Gastroesophageal sphincter (tissue), 4 donors: ENCODE measurements around the gene GALNT7. TPM values are rescaled to one million over a fixed set of nuclear protein-coding genes. Genes with fewer than 3 reads are reported as not detected.

Experiments used
- ATAC-seq: fragments of 150-250 bp; one replicate; pipeline ENCODE4 v1.9.1; 2016; ENCODE audit warnings: mild to moderate bottlenecking, moderate library complexity
- H3K27ac ChIP-seq, 4 donors: fragments of 200-600 bp; sonication (generic) in 3 of 4; 1 replicate in 3 of 4; 2 replicates in 1 of 4; pipeline ENCODE4 v1.5.1; 2016 to 2019
- H3K27me3 ChIP-seq: fragments of 200-600 bp; sonication (generic); one replicate; pipeline ENCODE4 v1.5.1; 2019
- H3K36me3 ChIP-seq, 2 donors: fragments of 200-600 bp; sonication (generic); one replicate each; pipeline ENCODE4 v1.5.1; 2019; ENCODE audit warnings: control low read depth in 1 of 2
- H3K4me1 ChIP-seq, 3 donors: fragments of 200-600 bp; sonication (generic); 1 replicate in 2 of 3; 2 replicates in 1 of 3; pipeline ENCODE4 v1.5.1; 2016 to 2019; ENCODE audit warnings: control low read depth in 2 of 3
- H3K4me3 ChIP-seq, 2 donors: fragments of 200-600 bp; sonication (generic); one replicate each; pipeline ENCODE4 v1.5.1; 2019; ENCODE audit warnings: mild to moderate bottlenecking in 1 of 2, moderate library complexity in 1 of 2
- H3K9me3 ChIP-seq, 3 donors: fragments of 200-600 bp; sonication (generic); one replicate each; pipeline ENCODE4 v1.5.1; 2017 to 2019; ENCODE audit warnings: control low read depth in 2 of 3
- EP300 ChIP-seq: sonication (generic); formaldehyde crosslinking; IDR thresholded peaks from one replicate; pipeline ENCODE4 v1.6.1; 2017; ENCODE audit warnings: antibody characterized with exemption, mild to moderate bottlenecking
- POLR2A ChIP-seq, 2 donors: fragments of 450-650 bp; IDR thresholded peaks; one replicate each; pipeline ENCODE4 v1.6.1; 2017; ENCODE audit warnings: antibody characterized with exemption in 2 of 2, mild to moderate bottlenecking in 2 of 2, moderate library complexity in 1 of 2
- POLR2AphosphoS5 ChIP-seq: sonication (generic); formaldehyde crosslinking; IDR thresholded peaks from one replicate; pipeline ENCODE4 v1.6.1; 2017; ENCODE audit warnings: antibody characterized with exemption
- WGBS, 2 donors: methylation state at CpG; one replicate each; pipeline ENCODE4 v1.1.5; 2018; ENCODE audit warnings: low coverage in 1 of 2; 5-methylcytosine and 5-hydroxymethylcytosine counted together
- total RNA-seq, 4 donors: library from RNA; depleted of rRNA; stranded (reverse); fragments of >200 nt; gene quantifications; one replicate each; pipeline ENCODE4 v1.1.0, GENCODE V29; 2016
- TF ChIP-seq, protein P1 (sequence below), 4 experiments: fragments of 200-600 bp in 2 of 4; fragments of 450-650 bp in 2 of 4; sonication (generic) in 1 of 4; IDR thresholded peaks; one replicate each; pipeline ENCODE4 v1.5.1; 2017 to 2019; ENCODE audit warnings: antibody characterized with exemption in 4 of 4, mild to moderate bottlenecking in 2 of 4, moderate library complexity in 2 of 4

GALNT7 gene
- total RNA-seq, 4 donors from 2014 or later: 13.7 to 30.3 (median 17.5) TPM

DNA sequence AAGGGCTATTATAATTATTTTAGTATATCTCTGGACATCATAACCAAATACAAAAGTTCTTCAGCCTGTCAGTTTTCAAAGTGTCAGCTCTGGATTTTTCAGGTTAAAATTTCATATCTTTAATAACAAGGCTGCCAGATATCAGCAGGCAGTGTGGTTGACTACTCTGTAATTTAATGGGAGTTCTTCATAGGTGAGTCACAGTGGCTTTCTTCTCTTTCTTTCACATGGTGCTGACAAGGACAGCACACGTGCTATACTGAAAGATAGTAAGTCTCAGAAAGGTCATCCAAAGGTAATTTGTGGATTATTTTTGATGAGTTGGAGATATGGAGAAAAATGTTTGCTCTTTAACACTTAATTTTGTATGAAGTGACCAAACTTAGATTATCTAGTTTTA, 43.2 kb downstream of the GALNT7 start:
- H3K4me1 ChIP-seq: peaks cover 0 to 15% (median 0%) of the 10 kb centered on the region in 3 donors
- no peak for ATAC-seq
- H3K36me3 ChIP-seq: no peaks in the 10 kb centered on the region
- H3K27ac ChIP-seq: no peak overlapping the region
- TF ChIP-seq EP300 (no peak), POLR2AphosphoS5 (no peak), POLR2A (IDR thresholded peaks at IDR 0.05) (no peak)
- TF ChIP-seq, protein P1, sequence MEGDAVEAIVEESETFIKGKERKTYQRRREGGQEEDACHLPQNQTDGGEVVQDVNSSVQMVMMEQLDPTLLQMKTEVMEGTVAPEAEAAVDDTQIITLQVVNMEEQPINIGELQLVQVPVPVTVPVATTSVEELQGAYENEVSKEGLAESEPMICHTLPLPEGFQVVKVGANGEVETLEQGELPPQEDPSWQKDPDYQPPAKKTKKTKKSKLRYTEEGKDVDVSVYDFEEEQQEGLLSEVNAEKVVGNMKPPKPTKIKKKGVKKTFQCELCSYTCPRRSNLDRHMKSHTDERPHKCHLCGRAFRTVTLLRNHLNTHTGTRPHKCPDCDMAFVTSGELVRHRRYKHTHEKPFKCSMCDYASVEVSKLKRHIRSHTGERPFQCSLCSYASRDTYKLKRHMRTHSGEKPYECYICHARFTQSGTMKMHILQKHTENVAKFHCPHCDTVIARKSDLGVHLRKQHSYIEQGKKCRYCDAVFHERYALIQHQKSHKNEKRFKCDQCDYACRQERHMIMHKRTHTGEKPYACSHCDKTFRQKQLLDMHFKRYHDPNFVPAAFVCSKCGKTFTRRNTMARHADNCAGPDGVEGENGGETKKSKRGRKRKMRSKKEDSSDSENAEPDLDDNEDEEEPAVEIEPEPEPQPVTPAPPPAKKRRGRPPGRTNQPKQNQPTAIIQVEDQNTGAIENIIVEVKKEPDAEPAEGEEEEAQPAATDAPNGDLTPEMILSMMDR (IDR thresholded peaks at IDR 0.05): no peak
- H3K4me3 ChIP-seq: no peak overlapping the region
- 13 to 50% methylated on average over 1 of the region's 1 CpG for WGBS, 2 donors
- no peaks in the 10 kb centered on the region for H3K27me3 ChIP-seq
- H3K9me3 ChIP-seq: no peaks in the 10 kb centered on the region

DNA sequence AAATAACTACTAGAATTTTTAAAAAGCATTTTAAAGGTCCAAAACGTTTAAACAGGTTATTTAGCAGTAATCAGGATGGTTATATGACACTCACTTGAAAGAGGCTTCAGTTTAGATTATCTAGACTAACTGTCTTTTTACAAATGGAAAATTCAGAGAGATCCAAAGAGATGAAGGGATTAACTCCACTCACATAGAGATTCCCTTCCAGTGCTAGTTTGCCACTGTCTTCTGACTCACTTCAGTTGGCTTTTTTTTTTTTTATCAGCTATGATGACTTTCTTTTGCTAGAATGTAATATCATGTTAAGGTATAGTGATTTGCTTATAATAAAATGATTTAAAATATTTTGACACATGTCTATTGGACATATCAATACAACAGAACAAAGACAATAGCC, 43.8 kb downstream of the GALNT7 start:
- ATAC-seq: no peak
- Histone ChIP-seq H3K4me1 (peaks cover 0 to 15% (median 0%) of the 10 kb centered on the region in 3 donors), H3K9me3 (no peaks in the 10 kb centered on the region), H3K27me3 (no peaks in the 10 kb centered on the region), H3K36me3 (no peaks in the 10 kb centered on the region), H3K4me3 (no peak overlapping the region), H3K27ac (no peak overlapping the region)
- 33 to 46% methylated on average over 1 of the region's 1 CpG for WGBS, 2 donors
- TF ChIP-seq POLR2AphosphoS5: no peak
- no peak for TF ChIP-seq POLR2A (IDR thresholded peaks at IDR 0.05)
- TF ChIP-seq EP300: no peak
- TF ChIP-seq, protein P1 (IDR thresholded peaks at IDR 0.05): no peak

DNA sequence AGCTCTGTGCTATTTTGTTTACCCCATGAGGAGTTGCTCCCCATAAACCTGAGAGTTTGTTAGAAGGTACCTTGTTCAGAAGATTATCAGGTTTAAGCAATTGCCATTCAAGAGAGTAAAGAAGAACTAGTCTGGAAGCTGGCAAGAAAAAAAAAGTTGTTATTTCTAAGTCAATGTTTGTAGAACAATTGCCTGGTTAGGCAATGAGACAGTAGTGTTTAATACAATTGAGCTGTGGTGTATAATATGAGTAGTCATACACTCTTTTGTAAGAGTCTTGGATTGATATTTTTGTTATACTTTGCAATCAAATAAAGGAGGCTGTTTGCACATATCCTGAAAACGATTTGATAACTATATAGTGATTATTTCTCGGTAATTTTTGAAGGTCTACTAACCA, 44.7 kb downstream of the GALNT7 start:
- no peak for TF ChIP-seq POLR2AphosphoS5
- ATAC-seq: no peak
- 80 to 91% methylated on average over 2 of the region's 2 CpGs for WGBS, 2 donors

DNA sequence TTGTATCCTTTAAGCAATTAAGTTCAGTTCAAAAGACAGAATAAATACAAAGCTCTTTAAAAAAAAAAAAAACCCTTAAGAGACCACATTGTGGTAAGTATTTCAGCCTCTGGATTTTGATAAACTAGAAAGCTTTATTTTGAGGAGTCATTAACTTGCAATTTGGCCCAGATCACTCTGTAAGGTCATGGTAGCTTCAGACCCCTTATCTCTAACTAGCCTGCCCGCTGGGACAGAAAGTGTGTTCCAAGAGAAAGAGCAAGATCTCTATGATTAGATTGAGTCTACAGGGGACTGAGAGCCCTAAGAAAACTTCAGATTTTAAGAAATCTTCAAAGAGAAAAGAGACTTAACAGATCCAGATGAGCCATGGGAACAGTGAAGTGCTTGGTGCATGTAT, 45.6 kb downstream of the GALNT7 start:
- Histone ChIP-seq H3K4me3 (no peak overlapping the region), H3K9me3 (no peaks in the 10 kb centered on the region), H3K27ac (no peak overlapping the region), H3K4me1 (peaks cover 0 to 15% (median 0%) of the 10 kb centered on the region in 3 donors), H3K36me3 (no peaks in the 10 kb centered on the region), H3K27me3 (no peaks in the 10 kb centered on the region)
- TF ChIP-seq, protein P1 (IDR thresholded peaks at IDR 0.05): no peak
- ATAC-seq: no peak
- 80 to 83% methylated on average over 1 of the region's 1 CpG for WGBS, 2 donors

More for the DNA sequence above, 44.7 kb downstream of the GALNT7 start:
- H3K36me3 ChIP-seq: no peaks in the 10 kb centered on the region
- H3K4me1 ChIP-seq: peaks cover 0 to 15% (median 0%) of the 10 kb centered on the region in 3 donors
- H3K27ac ChIP-seq: no peak overlapping the region
- H3K27me3 ChIP-seq: no peaks in the 10 kb centered on the region
- H3K9me3 ChIP-seq: no peaks in the 10 kb centered on the region
- H3K4me3 ChIP-seq: no peak overlapping the region

DNA sequence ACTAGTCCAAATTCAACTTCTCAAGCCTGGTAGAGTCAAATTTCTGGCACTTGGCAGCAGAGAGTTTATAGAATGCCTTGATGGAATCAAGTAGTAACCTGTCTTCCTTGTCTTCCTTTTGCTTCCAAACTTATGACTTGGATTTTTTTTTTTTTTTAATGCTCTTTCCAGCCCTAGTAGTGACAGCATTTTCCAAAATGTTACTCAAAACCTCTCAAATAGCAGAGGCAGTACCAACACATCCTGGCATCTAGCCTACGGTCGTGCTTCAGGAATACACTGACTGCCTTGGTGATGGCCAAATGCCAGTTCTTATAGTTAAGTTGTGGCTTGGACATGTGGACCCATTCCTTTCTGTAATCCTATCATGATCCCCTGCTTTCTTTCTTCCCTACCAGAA, 46.0 kb downstream of the GALNT7 start:
- TF ChIP-seq POLR2AphosphoS5 (no peak), POLR2A (IDR thresholded peaks at IDR 0.05) (no peak), EP300 (no peak)
- TF ChIP-seq, protein P1 (IDR thresholded peaks at IDR 0.05): no peak
- Histone ChIP-seq H3K27ac (no peak overlapping the region), H3K4me3 (no peak overlapping the region), H3K9me3 (no peaks in the 10 kb centered on the region), H3K27me3 (no peaks in the 10 kb centered on the region), H3K36me3 (no peaks in the 10 kb centered on the region), H3K4me1 (peaks cover 0 to 15% (median 0%) of the 10 kb centered on the region in 3 donors)
- ATAC-seq: no peak
- 17 to 26% methylated on average over 2 of the region's 2 CpGs for WGBS, 2 donors
